Measurements from ENCODE around the gene DRC7. TPM values are rescaled to one million over a fixed set of nuclear protein-coding genes. Genes with fewer than 3 reads are reported as not detected.

DRC7 gene
- total and polyA plus RNA-seq, 9 of the 15 experiments (the other 6 are each of a cell fraction or from before 2014, with no cell fraction given), result 0.04 to 0.33 (median 0.12) TPM; not detected in 3

DNA sequence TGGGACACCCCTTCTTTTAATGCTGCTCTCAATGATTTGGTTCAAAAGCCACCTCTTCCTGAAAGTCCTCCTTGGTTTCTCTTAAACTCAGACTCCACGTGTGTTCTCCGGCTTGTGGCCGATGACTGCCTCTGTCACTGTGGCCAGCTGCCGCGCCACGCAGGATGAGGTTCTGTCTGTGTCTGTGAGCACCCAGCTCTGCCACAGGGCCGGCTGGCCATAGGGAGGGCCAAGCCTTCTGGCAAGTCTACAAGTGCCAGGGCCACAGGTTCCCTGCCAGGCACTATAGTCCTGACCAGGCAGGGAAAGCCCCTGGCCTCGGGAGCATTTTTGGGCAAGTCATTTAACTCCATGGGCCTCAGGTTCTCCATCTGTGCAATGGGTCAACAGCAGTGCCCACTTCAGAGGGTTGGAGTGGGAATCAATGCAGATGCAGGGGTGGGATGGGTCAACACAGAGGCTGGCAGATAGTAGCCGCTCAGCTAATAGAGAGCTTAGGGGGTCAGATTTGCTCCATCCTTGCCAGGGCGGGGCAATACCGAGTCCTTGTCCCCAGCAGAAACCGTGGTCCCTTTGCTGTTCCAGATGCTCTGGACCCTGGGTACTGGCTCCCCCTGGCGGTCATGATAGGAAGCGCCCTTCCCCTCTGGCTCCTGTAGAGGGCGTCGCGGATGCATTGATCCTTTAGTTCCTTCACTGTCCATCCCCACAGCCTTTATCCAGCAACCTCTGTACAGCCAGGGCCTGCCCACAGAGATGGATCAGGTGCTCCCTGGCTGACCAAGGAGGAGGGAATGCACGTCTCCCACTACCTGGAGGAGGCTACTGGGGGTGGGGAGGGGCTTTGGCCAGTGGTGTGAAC is 45.8 kb upstream of the DRC7 start (continued):
- TF ChIP-seq RBM25 (IDR thresholded peaks at IDR 0.05; ENCODE audit: low read depth, low read length, severe bottlenecking) (peak; percentile 72), EZH2 (IDR thresholded peaks at IDR 0.05; ENCODE audit: borderline replicate concordance, low read depth, low read length) (no peak), NR2C2 (CRISPR knock-in tag; IDR thresholded peaks at IDR 0.05) (peak; percentile 64; the same call in 1 of the 2 replicates), NR2C2 (tag; IDR thresholded peaks at IDR 0.05) (no peak), RHOXF2B (CRISPR knock-in tag; conservative IDR thresholded peaks at IDR 0.05) (no peak), ZNF318 (IDR thresholded peaks at IDR 0.05; ENCODE audit: borderline replicate concordance in 1 of 2, low read depth in 1 of 2) (no peak), PTBP1 (IDR thresholded peaks at IDR 0.05; ENCODE audit: low read depth, low read length) (0 out of 2 replicates have a peak, but pooled peaks have one; percentile 12), LCOR (CRISPR knock-in tag; IDR thresholded peaks at IDR 0.05) (peak; percentile 88), HNRNPH1 (optimal IDR thresholded peaks at IDR 0.05; ENCODE audit: low read depth, low read length) (no peak), KAT2B (IDR thresholded peaks at IDR 0.05; ENCODE audit: low read depth, low read length) (peak; percentile 64), SP1 (CRISPR knock-in tag; IDR thresholded peaks at IDR 0.05) (peak; percentile 82), ZNF263 (CRISPR knock-in tag; IDR thresholded peaks at IDR 0.05; ENCODE audit: borderline replicate concordance) (peak; percentile 82)
- TF ChIP-seq, protein P1, sequence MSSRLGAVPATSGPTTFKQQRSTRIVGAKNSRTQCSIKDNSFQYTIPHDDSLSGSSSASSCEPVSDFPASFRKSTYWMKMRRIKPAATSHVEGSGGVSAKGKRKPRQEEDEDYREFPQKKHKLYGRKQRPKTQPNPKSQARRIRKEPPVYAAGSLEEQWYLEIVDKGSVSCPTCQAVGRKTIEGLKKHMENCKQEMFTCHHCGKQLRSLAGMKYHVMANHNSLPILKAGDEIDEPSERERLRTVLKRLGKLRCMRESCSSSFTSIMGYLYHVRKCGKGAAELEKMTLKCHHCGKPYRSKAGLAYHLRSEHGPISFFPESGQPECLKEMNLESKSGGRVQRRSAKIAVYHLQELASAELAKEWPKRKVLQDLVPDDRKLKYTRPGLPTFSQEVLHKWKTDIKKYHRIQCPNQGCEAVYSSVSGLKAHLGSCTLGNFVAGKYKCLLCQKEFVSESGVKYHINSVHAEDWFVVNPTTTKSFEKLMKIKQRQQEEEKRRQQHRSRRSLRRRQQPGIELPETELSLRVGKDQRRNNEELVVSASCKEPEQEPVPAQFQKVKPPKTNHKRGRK (tag; IDR thresholded peaks at IDR 0.05), result no peak
- TF ChIP-seq, protein P2, sequence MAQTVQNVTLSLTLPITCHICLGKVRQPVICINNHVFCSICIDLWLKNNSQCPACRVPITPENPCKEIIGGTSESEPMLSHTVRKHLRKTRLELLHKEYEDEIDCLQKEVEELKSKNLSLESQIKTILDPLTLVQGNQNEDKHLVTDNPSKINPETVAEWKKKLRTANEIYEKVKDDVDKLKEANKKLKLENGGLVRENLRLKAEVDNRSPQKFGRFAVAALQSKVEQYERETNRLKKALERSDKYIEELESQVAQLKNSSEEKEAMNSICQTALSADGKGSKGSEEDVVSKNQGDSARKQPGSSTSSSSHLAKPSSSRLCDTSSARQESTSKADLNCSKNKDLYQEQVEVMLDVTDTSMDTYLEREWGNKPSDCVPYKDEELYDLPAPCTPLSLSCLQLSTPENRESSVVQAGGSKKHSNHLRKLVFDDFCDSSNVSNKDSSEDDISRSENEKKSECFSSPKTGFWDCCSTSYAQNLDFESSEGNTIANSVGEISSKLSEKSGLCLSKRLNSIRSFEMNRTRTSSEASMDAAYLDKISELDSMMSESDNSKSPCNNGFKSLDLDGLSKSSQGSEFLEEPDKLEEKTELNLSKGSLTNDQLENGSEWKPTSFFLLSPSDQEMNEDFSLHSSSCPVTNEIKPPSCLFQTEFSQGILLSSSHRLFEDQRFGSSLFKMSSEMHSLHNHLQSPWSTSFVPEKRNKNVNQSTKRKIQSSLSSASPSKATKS (CRISPR knock-in tag; IDR thresholded peaks at IDR 0.05), result no peak
